GM19328 (cell line): ENCODE measurements around the gene MICALL2.
A peak's percentile ranks its signal among the peaks of the same experiment; 100 is the strongest.

ENCODE experiments used
- ATAC-seq: cut with Tn5 transposase; IDR thresholded peaks from one replicate; pipeline ENCODE4 v1.9.1; 2021; ENCODE audit warnings: mild to moderate bottlenecking, moderate library complexity; ENCODE audit not compliant: unreplicated experiment

Gene MICALL2

GRCh38 chr7:1458683-1459511 is at the start of gene MICALL2:
Gene MICALL2, minus strand, starts transcription at chr7:1459470. Its CDS starts 144 bp downstream, at chr7:1459326.
- ATAC-seq, result peak; percentile 12

- no peak for ATAC-seq
These were observed 49.0 kb upstream of the MICALL2 start for GRCh38 chr7:1508277-1508758.

- no peak for ATAC-seq
These were observed 46.7 kb upstream of the MICALL2 start for GRCh38 chr7:1505731-1506550.

GRCh38 chr7:1503816-1504775 is 44.8 kb upstream of the MICALL2 start, which contains the start of gene INTS1:
Gene INTS1, minus strand, starts transcription at chr7:1504389. Its CDS starts 429 bp downstream, at chr7:1503960.
- peak; percentile 83 for ATAC-seq

GRCh38 chr7:1503390-1503789 is 44.1 kb upstream of the MICALL2 start:
- ATAC-seq, result no peak

DNA sequence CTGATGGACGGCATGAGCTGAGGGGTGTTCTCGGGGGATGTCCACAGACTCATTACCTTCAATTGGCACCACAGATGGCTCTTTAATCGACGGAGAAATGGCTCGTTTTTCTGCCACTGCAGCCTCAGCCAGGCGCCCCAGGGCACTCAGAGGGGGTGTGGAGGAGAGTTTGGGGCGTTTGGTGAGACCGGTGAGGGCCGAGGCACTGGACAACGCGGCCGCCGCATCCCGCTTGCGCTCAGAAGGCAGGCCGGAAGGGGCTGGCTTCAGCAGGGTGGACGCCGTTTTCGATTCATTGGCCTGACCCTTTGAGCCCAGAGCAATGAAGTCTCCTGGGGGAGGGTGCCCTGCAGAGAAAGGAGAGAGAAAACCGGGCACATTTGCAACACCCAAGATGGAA is 43.6 kb upstream of the MICALL2 start:
- ATAC-seq, result no peak

- no peak for ATAC-seq
These were observed 42.4 kb upstream of the MICALL2 start for GRCh38 chr7:1501487-1502270.

- no peak for ATAC-seq
These were observed 41.0 kb upstream of the MICALL2 start for GRCh38 chr7:1500064-1500807.

- ATAC-seq, result no peak
These were observed 40.2 kb upstream of the MICALL2 start for GRCh38 chr7:1499367-1500029.

DNA sequence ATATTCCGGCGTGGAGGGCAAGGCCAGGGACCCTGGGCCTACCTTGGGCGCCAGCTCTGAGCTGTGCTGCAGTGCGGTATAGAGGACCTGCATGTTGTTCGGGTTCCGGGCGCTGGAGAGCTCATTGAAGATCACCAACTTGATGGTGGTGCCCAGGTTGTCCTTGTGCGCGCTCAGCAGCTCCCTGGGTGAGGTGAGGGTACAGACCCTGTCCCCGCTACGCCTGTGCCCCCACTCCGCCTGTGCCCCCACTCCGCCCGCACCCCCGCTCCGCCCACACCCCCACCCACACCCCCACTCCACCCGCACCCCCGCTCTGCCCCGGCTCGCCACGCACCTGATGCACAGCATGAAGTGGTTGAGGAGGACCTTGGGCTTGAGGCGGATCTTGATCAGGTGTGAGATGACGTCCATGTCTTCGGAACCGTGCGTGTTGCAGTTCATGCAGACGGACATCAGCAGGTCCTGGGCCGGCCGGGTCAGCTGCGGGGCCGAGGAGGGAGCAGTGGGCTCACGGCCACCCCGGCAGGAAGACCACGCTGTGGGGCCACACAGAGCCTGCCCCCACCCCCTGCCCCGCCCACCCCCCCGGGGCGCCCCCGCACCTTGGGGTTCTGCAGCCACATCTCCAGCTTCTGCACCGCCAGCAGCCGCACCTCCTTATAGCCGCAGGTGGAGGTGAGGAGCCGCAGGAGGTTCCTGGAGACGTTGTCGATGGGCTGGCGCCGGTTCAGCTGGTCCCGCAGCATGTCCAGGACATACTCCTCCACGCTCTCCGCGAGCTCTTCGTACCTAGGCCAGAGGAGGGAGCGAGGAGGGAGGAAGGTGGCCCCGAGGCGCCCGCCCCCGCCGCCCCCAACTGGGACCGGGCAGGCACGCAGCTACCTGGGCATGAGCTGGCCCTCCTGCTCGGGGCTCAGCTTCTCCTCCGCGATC is 39.4 kb upstream of the MICALL2 start:
- ATAC-seq, result no peak

DNA sequence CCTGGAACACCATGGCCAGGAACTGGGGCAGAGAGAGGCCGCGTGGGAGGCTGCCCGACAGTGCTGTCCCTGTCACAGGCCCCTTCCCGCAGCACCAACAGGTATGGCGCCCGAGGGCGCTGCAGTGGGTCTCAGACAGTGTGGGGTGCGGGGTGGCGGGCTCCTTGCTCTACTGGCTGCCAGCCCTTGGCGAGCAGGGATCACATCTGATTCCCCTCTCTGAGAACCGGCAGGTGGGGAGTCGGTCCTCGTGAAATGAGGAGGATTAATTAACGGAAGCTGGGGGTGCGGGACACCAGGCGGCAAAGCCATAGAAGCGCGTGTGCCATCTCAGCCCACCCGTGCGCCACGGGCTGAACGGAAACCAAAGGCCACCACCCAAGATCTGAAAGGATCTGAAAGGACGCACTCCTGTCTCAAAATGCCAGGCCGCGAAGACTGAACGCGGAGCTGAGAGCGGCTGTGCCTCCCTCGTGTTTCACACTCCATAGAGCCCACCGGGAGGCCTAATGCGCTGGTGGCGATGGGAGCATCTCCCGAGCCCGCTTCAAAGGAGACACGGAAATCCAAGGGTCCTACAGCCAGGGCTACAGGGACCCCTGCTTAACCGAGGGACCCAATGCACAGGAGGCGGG is 38.1 kb upstream of the MICALL2 start:
- no peak for ATAC-seq

GRCh38 chr7:1496531-1497292 is 37.4 kb upstream of the MICALL2 start:
- ATAC-seq, result no peak

DNA sequence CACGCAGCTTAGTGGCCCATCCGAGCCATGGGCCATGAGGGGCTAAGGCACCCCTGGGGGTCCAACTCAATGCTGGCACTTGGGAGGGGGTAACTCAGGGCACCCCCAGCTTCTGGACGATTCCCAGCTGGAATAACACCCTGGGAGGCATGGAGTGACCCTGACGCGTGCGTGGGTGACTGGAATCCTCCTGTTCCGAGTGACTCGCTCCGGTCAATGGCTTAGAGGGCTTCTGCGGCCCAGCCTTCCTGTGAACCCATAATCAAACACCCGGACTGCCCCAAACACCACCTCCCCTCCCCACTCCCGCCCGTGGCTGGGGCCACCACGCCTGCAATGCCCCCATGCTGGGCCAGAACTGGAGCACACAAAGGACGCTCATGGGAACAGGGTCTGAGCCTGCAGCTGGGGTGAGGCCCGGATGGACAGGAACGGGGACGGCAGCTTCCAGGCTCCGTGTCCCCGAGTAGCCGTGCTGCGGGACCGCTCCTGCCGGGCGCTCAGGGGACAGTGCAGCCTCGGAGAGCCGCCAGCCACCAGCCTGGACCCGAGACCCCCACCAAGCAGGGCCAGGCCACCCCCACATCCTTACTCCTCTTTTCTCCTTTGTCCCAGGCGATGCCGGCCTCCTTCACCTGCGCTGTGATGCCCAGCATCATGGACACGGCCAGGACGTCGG is 36.4 kb upstream of the MICALL2 start:
- ATAC-seq, result no peak

DNA sequence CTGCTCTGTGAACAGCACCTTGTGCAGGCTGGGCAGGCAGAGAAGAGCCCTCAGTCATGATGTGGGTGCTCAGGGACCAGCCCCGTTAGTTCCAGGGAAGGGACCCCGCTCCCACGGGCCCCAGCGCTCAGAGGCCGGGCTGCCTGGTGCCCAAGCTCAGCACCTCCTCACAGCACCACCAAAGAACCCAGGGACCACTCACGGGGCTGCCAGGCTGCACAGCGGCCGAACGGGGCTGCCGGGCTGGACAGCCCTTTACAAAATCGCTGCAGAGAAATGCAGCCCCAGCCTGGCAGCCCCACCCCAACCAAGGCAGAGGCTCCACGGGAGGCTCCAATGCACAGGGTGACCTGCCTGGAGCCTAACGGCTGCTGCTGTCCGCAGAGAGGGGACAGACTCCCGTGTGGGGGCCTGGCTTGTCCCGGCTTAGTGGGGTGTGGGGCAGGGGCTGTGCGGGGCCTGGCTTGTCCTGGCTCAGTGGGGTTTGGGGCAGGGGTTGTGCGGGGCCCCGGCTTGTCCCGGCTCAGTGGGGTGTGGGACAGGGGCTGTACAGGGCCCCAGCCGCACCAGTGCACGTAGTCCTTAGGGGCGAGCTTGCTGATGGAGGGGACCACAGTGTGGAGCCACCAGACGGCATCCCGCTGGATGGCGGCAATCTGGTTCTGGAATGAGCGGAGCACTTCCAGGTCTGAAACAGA is 35.7 kb upstream of the MICALL2 start:
- ATAC-seq, result no peak

GRCh38 chr7:1494447-1494846 is 35.2 kb upstream of the MICALL2 start:
- ATAC-seq, result no peak
